Astrocyte of the spinal cord (primary cell): Measurements from ENCODE around the gene CD2BP2.

Source experiments
- DNase-seq: peaks from one replicate; pipeline ENCODE4 v3.0.0; 2011; ENCODE audit warnings: low read depth, low spot score
- H3K4me3 ChIP-seq: 2 replicates; pipeline ENCODE4 v1.5.1; 2011; ENCODE audit warnings: low read depth, mild to moderate bottlenecking, low read length, moderate library complexity
- CTCF ChIP-seq: IDR thresholded peaks from 2 replicates; pipeline ENCODE4 v1.5.1; 2012; ENCODE audit warnings: low read depth, mild to moderate bottlenecking, low read length, inconsistent platforms
- in situ Hi-C: cut with HindIII; loops from 2 replicates; pipeline ENCODE4 v1.10.0; 2017; ENCODE audit warnings: low sequenced_read_pairs

CD2BP2 gene

GRCh38 chr16:30382111-30382881 is 27.2 kb upstream of the CD2BP2 start, which contains the start of gene SEPTIN1:
TSS of gene SEPTIN1 (minus strand) at chr16:30382561. CDS start at chr16:30382542, 19 bp downstream.
- no peak within 1 kb of the TSS for H3K4me3 ChIP-seq
- no peak for DNase-seq
- TF ChIP-seq CTCF = no peak
- in situ Hi-C loops = no loop called here

GRCh38 chr16:30381291-30382041 is 26.4 kb upstream of the CD2BP2 start:
- H3K4me3 ChIP-seq = no peak overlapping the region
- no peak for DNase-seq
- no peak for TF ChIP-seq CTCF
- in situ Hi-C loops = no loop called here

GRCh38 chr16:30380803-30381208 is 25.7 kb upstream of the CD2BP2 start:
- no peak overlapping the region for H3K4me3 ChIP-seq
- no peak for TF ChIP-seq CTCF
- in situ Hi-C loops = no loop called here
- no peak for DNase-seq

GRCh38 chr16:30380072-30380802 is 25.1 kb upstream of the CD2BP2 start:
- in situ Hi-C loops = no loop called here
- no peak for DNase-seq
- no peak overlapping the region for H3K4me3 ChIP-seq
- no peak for TF ChIP-seq CTCF

GRCh38 chr16:30379158-30379783 is 24.2 kb upstream of the CD2BP2 start:
- no peak for DNase-seq
- TF ChIP-seq CTCF = no peak
- in situ Hi-C loops = no loop called here

More at GRCh38 chr16:30379158-30379783, 24.2 kb upstream of the CD2BP2 start:
- H3K4me3 ChIP-seq = peak overlapping the region; percentile 54
